ENCODE measurements around the gene IYD. TPM values are rescaled to one million over a fixed set of nuclear protein-coding genes. Genes with fewer than 3 reads are reported as not detected.

Gene IYD
- total RNA-seq, 4 donors from 2014 or later, result not detected

DNA sequence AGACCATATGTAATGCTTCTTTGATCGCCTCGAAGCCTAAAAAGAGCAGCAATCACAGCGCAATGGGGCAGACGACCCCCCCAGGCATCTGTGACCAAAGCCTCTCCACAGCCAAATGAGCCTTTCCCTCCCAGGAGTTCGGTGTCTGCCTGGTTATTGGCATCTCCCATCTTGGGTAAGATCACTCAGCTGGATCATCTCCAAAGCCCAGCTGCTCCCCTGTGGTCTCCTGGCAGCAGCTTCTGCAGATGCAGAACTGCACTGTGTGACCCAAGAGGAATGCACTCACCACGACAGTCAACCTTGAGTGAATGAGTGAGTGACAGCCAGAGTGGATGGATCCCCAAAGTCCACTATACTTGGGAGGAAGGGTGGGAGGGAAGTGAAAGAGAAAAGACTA lies 44.8 kb upstream of the IYD start:
- Histone ChIP-seq H3K27ac (replicated peaks in 1 of 4) (no peak overlapping the region), H3K9me3 (no peaks in the 10 kb centered on the region), H3K27me3 (no peaks in the 10 kb centered on the region), H3K4me3 (no peak overlapping the region), H3K36me3 (no peaks in the 10 kb centered on the region), H3K4me1 (peaks cover 0 to 14% (median 0%) of the 10 kb centered on the region in 4 donors)
- 74% methylated on average over 6 of the region's 6 CpGs for WGBS
- no peak for TF ChIP-seq POLR2AphosphoS5 (IDR thresholded peaks at IDR 0.05)
- no peak for DNase-seq (ENCODE audit: extremely low spot score)
- intact Hi-C loops (cut with DNase I), result no loop called here

GRCh38 chr6:150325066-150325772 lies 43.6 kb upstream of the IYD start:
- Histone ChIP-seq H3K27ac (replicated peaks in 1 of 4) (no peak overlapping the region), H3K4me1 (peaks cover 0 to 11% (median 0%) of the 10 kb centered on the region in 4 donors), H3K4me3 (no peak overlapping the region), H3K36me3 (no peaks in the 10 kb centered on the region), H3K27me3 (no peaks in the 10 kb centered on the region), H3K9me3 (no peaks in the 10 kb centered on the region)
- TF ChIP-seq, protein P1, sequence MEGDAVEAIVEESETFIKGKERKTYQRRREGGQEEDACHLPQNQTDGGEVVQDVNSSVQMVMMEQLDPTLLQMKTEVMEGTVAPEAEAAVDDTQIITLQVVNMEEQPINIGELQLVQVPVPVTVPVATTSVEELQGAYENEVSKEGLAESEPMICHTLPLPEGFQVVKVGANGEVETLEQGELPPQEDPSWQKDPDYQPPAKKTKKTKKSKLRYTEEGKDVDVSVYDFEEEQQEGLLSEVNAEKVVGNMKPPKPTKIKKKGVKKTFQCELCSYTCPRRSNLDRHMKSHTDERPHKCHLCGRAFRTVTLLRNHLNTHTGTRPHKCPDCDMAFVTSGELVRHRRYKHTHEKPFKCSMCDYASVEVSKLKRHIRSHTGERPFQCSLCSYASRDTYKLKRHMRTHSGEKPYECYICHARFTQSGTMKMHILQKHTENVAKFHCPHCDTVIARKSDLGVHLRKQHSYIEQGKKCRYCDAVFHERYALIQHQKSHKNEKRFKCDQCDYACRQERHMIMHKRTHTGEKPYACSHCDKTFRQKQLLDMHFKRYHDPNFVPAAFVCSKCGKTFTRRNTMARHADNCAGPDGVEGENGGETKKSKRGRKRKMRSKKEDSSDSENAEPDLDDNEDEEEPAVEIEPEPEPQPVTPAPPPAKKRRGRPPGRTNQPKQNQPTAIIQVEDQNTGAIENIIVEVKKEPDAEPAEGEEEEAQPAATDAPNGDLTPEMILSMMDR (IDR thresholded peaks at IDR 0.05), result no peak
- TF ChIP-seq POLR2A (IDR thresholded peaks at IDR 0.05; ENCODE audit: low read depth), result no peak
- TF ChIP-seq POLR2AphosphoS5 (IDR thresholded peaks at IDR 0.05), result no peak
- TF ChIP-seq EP300 (IDR thresholded peaks at IDR 0.05), result no peak
- WGBS, result 57% methylated on average over 5 of the region's 5 CpGs
- DNase-seq (ENCODE audit: extremely low spot score), result no peak
- intact Hi-C loops (cut with DNase I), result no loop called here

DNA sequence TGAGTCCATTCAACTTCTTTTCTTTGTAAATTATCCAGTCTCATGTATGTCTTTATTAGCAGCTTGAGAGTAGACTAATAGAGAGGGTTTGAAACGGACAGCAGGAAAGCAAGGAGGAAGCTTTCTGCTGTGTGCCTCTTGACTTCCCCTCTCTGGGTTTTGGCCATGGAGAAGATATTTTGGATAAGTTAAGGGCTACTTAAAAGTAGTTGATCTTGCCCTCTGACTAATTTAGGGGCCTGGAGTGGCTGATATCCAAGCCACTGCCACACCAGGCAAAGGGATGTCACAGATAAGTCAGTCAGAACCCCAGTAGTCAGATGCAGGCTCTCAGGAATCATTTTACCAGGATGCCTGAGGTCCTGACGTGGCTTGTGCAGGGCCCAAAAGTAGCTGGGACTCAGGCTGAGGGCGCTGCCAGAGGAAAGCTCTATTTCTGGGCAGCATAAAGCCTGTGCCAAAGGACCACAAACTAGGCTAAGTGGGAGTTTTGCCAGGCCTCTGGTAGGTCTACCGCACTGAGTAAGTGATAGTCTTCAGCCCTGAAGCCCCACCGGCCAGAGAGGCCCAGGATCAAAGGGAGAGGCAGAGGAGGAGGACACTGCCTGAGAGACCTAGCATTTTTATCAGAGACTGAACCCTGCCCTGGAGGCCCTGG lies 41.6 kb upstream of the IYD start:
- Histone ChIP-seq H3K27ac (replicated peaks in 1 of 4) (no peak overlapping the region), H3K4me1 (peaks cover 0 to 6% (median 0%) of the 10 kb centered on the region in 4 donors), H3K9me3 (no peaks in the 10 kb centered on the region), H3K27me3 (no peaks in the 10 kb centered on the region), H3K36me3 (no peaks in the 10 kb centered on the region), H3K4me3 (no peak overlapping the region)
- WGBS, result 81% methylated on average over 4 of the region's 5 CpGs
- no peak for DNase-seq (ENCODE audit: extremely low spot score)
- no peak for TF ChIP-seq POLR2A (IDR thresholded peaks at IDR 0.05; ENCODE audit: low read depth)
- TF ChIP-seq, protein P1 (IDR thresholded peaks at IDR 0.05), result no peak
- no peak for TF ChIP-seq POLR2AphosphoS5 (IDR thresholded peaks at IDR 0.05)
- no peak for TF ChIP-seq EP300 (IDR thresholded peaks at IDR 0.05)
- intact Hi-C loops (cut with DNase I), result no loop called here

DNA sequence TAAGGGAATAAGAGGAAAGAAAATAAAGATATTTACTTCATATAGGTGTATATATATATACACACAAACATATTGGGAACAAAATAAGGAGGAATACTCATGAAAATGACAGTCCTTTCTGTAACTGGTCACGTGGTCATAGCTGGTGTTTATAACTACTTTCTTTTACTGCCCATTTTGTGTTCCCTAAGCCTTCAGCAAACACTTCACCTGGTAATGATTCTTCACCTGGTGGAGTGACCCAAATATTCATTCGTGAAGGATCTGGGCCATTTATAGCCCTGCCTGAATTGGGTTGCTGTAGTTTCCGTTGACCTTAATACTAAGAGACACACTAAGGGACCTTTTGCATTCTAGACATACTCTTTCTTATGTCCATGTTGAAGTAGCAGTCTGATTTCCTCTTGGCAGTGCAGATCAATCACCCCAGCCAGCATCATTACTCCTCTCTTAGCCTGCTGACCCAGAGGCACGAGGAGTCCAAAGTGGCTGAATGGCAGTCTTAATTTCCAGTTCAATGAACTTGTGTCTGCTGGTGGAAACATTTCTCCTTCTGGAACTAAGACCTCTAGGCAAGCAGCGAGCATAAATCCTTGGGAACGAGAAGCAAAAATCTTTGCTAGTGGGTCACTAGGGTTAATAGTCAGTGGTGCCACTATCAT lies 39.9 kb upstream of the IYD start:
- DNase-seq (ENCODE audit: extremely low spot score), result no peak
- Histone ChIP-seq H3K4me3 (no peak overlapping the region), H3K9me3 (no peaks in the 10 kb centered on the region), H3K4me1 (peaks cover 0 to 6% (median 0%) of the 10 kb centered on the region in 4 donors), H3K27me3 (no peaks in the 10 kb centered on the region), H3K27ac (replicated peaks in 1 of 4) (no peak overlapping the region), H3K36me3 (no peaks in the 10 kb centered on the region)
- intact Hi-C loops (cut with DNase I), result no loop called here
- 93% methylated on average over 6 of the region's 6 CpGs for WGBS
- TF ChIP-seq, protein P1 (IDR thresholded peaks at IDR 0.05), result no peak
- no peak for TF ChIP-seq POLR2AphosphoS5 (IDR thresholded peaks at IDR 0.05)
- TF ChIP-seq POLR2A (IDR thresholded peaks at IDR 0.05; ENCODE audit: low read depth), result no peak
- no peak for TF ChIP-seq EP300 (IDR thresholded peaks at IDR 0.05)

DNA sequence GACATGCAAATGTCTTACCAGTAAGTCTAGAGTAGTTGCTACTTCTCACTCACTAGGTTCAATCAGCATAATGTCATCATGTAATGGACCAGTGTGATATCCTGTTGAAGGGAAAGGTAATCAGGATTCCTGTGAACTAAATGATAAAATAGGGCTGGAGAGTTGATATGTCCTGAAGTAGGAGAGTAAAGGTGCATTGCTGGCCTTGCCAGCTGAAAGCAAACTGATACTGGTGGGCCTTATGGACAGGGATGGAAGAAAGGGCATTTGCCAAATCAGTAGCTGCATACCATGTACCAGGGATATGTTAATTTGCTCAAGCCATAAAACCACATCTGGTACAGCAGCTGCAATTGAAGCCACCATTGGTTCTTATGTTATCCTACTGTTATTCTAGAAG lies 37.5 kb upstream of the IYD start:
- TF ChIP-seq, protein P1 (IDR thresholded peaks at IDR 0.05), result no peak
- TF ChIP-seq POLR2AphosphoS5 (IDR thresholded peaks at IDR 0.05) (no peak), EP300 (IDR thresholded peaks at IDR 0.05) (no peak), POLR2A (IDR thresholded peaks at IDR 0.05; ENCODE audit: low read depth) (no peak)
- H3K36me3 ChIP-seq, result no peaks in the 10 kb centered on the region
- H3K27ac ChIP-seq (replicated peaks in 1 of 4), result no peak overlapping the region
- no peak overlapping the region for H3K4me3 ChIP-seq
- no peaks in the 10 kb centered on the region for H3K4me1 ChIP-seq
- no peak for DNase-seq (ENCODE audit: extremely low spot score)
- H3K9me3 ChIP-seq, result no peaks in the 10 kb centered on the region
- intact Hi-C loops (cut with DNase I), result no loop called here
- H3K27me3 ChIP-seq, result peaks cover 0 to 4% (median 0%) of the 10 kb centered on the region in 4 donors
